NCI-H1417 treated with DMSO at 0.1 percent for 48 hours (cell line): ENCODE results near the gene LPIN1.
"Not testable (repeated sequence)": the region's sequence is repeated elsewhere in the genome, so short reads cannot be mapped to it uniquely, and the experiment has no call there.

Experiments
- DNase-seq: peaks from one replicate; lab custom pipeline; 2025; lab: John Stamatoyannopoulos, UW

Gene LPIN1

GRCh38 chr2:11716689-11717321 is 29.6 kb upstream of the LPIN1 start:
- no peak for DNase-seq

DNA sequence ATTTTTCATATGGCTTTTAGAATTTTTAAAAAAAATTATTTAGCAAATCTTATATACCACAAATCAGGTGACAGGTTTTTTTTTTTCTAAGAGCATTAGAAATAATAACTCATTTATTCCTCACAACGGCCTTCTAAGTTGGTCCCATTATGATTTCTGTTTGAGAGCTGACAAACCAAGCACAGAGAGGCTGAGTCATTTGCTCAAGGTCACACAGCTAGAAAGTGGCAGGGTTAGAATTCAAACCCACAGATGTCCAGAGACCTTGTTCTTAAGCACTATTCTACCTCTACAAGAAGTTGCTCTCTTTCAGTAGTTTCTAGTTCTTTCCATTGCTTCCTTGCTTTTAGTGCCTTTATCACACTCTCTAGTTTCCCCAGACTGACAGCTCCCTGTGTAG is 28.8 kb upstream of the LPIN1 start:
- no peak for DNase-seq

DNA sequence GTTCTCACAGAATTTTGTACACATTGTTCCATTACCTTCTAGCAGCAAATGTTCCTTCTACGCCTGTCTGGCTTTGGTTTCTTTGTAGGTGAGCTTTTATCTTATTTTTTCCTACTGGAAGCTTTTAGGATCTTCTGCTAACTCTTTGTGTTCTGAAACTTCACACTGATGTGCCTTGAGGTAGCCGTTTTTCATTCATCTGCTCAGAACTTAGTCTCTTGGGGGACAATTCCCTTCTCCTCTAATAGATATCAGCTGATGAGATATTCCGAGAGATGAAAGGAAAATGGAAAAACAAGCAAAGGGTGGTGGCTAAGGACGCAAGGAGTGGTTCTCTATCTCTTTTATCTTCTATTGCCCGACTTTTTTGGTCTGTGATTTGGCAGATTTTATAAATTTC is 27.8 kb upstream of the LPIN1 start:
- no peak for DNase-seq

DNA sequence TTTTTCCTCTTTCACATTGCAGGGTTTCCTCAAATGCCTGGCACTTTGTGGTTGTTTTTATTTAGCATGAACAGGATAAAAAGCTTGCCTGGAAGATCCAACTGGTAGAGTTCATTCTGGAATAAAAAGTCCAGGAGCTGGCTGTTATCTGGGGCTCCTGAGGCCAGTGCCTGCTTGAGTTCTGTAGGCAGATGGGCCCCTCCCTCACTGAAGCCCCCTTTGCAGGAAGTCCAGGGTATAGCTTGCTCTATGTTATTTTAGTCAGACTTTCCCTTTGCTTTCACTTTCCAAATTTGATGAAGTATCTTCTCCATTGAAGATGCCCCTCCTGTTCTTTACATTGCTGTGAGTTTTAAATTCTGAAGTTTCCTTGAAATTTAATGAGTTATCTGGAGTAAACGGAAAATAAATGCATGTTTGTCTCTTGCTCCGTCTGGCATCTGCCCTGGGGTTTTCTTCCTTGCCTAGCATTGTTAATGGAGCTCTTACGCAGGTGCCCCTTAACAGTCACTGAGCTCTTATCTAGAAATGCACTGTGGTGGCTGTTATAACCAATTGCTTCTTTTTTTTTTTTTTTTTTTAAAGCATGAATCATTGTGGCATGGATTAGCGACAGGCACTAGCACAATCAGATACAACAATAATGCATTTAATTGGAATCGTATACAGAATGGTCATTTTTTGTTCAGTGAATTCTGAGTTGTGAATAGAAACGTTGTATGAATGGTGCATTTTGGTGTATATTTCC is 27.0 kb upstream of the LPIN1 start:
- no peak for DNase-seq

DNA sequence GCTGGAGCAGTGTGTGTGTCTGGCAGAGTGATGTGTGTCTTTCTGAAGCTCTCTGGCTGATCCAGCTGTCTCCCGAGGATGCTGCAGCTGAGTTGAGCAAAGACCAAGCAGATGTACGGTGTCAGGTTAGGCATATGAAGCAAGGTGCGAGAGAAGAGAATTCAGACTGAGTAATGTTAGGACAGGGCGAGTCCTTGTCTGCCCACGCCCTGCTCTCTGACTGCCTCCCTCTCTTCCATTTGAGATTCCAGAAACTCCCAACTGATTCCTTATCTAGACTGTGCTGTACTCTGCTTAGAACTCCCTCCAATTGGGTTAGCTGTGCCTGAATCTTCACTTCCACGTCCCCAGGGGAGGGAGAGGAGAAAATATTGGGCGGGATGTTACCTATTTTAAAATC is 25.7 kb upstream of the LPIN1 start:
- no peak for DNase-seq

DNA sequence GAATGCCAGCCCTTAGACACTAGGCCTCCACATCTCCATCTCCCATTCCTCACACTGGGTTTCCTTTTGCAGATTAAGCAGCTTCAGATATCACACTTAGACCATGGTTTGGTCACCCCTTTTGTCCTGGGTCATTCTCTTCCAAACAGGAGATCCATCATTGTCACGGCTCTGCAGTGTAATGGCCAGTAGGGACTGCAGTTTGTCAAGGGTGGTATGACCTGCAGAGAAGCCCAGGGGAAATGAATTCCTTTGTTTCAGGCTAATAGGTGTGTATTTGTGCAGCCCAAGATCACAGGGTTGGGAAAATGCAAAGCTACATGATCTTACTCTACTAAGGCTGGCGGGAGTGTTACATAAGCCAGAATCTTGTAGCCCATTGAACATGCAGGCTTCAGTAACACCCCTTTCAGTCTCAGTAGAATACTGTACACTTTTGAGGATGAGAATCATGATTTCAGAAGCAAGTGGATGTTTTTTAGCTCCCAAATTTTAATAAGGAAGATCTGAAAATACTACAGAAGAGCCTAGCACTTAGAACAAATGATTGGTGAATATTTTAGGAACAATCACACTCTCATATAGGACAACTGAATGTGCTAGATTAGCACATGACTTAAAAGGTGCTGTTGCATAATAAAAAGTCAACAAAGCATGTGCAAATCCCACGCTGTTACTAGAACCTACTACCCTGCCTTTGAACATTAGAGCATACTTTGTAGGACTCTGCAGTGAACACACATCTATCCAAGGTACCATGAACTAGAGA is 24.0 kb upstream of the LPIN1 start:
- DNase-seq = no peak

DNA sequence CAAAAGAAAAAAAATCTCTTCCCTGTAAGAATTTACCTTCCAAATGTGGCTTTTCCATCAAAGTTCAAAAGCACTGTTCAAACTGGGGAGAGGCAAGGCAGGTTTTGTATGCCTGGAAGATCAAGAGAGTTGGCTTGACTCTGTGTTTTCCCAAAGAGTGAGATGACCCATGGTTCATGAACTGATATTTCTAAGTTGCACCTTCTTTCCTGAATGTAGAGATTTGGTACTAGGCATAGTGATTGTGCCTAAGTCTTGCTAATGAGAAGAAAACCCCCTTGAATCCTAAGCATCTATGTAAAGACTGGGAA is 23.4 kb upstream of the LPIN1 start:
- DNase-seq = no peak

- no peak for DNase-seq
Measured at GRCh38 chr2:11724151-11724550, 22.3 kb upstream of the LPIN1 start.

DNA sequence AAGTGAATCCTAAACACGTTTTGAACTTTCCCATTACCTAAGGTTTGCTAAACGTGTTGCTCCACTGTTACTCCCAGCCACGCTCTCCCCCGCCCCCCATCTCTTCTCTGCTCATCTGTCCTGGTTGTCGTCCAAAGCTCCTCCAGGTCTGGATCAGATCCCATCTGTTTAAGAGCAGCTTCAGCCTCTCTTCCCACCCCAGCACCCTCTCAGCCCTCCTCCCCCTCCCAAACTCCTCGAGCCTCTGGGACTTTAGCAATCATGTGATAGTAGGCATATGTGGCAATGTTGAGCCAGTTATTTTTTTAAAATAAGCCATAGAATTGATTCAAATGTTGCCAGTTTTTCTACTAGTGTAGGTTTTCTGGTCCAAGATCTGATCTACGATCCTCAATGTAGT is 20.0 kb upstream of the LPIN1 start:
- no peak for DNase-seq

GRCh38 chr2:11729362-11730212 is 16.8 kb upstream of the LPIN1 start:
- DNase-seq = no peak

DNA sequence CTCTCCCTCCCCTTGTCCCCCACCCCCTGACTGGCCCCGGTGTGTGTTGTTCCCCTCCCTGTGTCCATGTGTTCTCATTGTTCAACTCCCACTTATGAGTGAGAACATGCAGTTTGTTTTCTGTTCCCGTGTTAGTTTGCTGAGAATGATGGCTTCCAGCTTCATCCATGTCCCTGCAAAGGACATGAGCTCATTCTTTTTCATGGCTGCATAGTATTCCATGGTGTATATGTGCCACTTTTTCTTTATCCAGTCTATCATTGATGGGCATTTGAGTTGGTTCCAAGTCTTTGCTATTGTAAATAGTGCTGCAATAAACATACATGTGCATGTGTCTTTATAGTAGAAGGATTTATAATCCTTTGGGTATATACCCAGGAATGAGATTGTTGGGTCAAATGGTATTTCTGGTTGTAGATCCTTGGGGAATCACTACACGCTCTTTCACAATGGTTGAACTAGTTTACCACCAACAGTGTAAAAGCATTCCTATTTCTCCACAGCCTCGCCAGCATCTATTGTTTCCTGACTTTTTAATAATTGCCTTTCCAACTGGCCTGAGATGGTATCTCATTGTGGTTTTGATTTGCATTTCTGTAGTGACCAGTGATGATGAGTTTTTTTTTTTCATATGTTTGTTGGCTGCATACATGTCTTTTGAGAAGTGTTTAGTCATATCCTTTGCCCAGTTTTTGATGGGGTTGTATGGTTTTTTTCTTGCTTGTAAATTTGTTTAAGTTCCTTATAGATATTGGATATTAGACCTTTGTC is 15.0 kb upstream of the LPIN1 start:
- not testable (repeated sequence) for DNase-seq

GRCh38 chr2:11732587-11732986 is 13.8 kb upstream of the LPIN1 start:
- no peak for DNase-seq

DNA sequence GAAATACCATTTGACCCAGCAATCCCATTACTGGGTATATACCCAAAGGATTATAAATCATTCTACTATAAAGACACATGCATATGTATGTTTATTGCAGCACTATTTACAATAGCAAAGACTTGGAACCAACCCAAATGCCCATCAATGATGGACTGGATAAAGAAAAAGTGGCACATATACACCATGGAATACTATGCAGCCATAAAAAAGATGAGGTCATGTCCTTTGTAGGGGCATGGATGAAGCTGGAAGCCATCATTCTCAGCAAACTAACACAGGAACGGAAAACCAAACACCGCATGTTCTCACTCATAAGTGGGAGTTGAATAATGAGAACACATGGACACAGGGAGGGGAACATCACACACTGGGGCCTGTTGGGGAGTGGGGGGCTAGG is 8.6 kb upstream of the LPIN1 start:
- DNase-seq = not testable (repeated sequence)

DNA sequence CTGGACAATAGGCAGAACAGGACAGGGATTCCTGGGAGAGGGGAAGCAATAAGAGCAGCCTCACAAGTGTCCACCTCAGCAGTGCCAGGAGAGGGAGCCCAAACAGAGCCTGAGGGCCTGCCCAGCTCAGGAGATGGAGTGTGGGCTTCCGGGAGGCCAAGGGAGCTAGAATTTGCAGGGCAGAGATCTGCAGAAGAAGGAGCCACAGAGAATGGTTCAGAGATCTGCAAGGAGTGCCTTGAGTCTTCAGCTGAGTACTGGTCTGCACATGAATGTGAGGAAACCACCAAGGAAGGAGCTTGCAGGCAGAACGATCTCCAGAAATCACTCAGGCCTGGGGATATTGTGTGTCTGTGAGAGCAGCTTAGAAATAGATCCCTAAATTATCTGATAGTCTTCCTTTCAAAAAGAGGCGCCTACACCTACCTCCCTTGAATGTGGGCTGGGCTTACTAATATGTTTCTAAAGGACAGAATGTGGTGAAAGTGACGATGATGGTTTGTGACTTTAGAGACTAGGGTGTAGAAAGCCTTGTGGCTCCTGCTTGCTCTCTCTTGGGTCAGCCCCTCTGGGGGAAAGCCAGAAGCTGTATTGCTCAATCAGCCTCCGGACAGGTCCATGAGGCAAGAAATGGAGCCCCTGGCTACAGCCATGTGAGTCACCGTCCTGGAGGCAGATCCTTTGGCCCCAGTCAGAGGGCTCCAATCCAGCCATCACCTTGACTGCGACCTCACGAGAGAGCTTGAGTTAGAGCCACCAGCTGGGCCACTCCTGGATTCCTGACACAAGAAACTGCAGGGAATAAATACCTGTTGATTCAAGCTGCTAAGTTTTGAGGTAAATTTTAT is 7.6 kb upstream of the LPIN1 start:
- DNase-seq = no peak

DNA sequence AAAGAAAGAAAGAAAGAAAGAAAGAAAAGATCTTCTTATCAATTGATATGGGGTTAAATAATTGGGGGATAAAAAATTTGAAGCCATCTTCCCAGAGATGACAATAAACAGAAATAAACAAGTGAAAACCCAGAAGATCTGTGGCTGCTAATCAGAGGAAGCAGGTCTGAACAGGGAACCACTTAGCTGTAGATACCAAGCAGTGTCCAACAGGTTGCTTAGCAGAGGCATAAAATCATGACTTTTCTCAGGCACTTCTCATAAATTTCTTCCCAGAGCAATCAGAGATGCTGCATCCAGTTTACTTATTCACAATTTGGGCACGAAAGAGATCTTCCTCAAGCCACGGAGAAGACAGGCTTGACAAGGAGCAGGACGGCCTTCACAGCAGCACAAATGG is 5.7 kb upstream of the LPIN1 start:
- DNase-seq = no peak

DNA sequence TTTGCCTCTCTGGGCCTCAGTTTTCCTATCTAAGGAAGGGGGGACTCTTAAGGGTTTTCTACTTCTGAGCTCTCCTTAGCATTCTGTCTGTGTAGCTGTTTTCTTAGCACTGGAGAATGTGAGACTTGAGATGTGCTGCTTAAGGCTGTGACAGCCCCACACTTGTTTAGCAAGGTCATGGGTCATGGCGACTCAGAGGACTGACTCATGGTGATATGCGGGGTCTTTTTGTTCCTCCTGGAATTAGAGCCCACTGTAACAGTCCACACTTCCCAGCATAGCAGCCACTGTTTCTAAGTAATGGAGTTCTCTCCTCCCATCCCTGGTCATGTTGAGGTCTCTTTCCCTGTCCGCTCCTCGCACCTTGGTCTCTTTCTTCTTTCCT is 4.1 kb upstream of the LPIN1 start:
- no peak for DNase-seq

GRCh38 chr2:11742702-11743357 is 3.6 kb upstream of the LPIN1 start:
- no peak for DNase-seq

DNA sequence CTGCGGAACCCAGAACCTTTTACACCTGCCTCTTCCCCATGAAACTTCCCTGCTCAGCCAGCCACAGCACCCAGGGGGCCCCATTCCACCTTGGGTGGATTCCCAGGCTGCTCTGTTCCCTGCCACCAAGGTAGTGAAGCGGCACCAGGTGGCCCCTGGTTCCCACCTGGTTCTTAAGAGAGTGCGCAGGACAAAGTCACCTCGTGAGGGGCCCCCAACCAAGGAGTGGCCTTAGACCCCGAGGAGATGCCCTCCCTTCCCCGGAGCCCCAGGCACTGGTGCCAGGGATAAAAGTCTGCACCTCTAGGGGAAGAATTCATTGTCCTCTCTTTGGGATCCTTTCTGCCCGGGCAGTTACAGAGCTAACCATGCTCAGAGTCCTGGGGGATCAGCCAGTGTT is 3.1 kb upstream of the LPIN1 start:
- DNase-seq = no peak

- peak; percentile 45 for DNase-seq
Measured at GRCh38 chr2:11743846-11744553, 2.4 kb upstream of the LPIN1 start.
